ENCODE data around the gene APOBEC3G.
"Not testable (repeated sequence)": the region's sequence is repeated elsewhere in the genome, so short reads cannot be mapped to it uniquely, and the experiment has no call there.

The APOBEC3G gene

GRCh38 chr22:39077026-39077840 is at the start of gene APOBEC3G:
APOBEC3G (plus strand) TSS chr22:39077275; CDS start chr22:39077362, 87 bp downstream.
- intact Hi-C loops (cut with DNase I), result not testable (repeated sequence)
- DNase-seq, result peak in 15 of 42 donors; percentile 10 to 44 (median 20)

DNA sequence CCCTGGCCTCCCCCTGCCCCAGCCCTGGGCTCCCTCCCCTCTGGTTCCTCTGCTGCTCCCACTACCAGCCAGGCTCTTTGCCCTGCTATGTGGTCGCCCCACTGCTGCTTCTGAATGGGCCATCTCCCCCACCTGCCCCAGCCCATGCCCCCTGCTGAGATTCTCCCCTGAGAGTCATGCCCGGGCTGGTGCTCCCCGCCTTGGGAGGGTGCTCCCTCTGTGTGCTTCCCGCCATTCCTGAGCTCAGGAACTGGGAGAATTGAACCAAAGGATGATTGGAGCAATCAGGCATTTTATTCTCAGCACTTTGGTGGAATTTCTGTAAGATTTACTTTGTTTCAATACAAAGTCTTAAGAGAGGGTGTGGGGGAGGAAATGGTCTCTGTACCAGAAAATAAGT is 49.4 kb upstream of the APOBEC3G start:
- DNase-seq, result no peak

GRCh38 chr22:39028281-39028680 is 48.8 kb upstream of the APOBEC3G start:
- intact Hi-C loops (cut with DNase I), result no loop called here
- DNase-seq, result no peak

More for the DNA sequence above, 49.4 kb upstream of the APOBEC3G start:
- intact Hi-C loops (cut with DNase I), result no loop called here

- DNase-seq, result no peak
- intact Hi-C loops (cut with DNase I), result no loop called here
Observed at GRCh38 chr22:39029227-39029626, 47.8 kb upstream of the APOBEC3G start.

GRCh38 chr22:39030705-39031104 is 46.4 kb upstream of the APOBEC3G start:
- DNase-seq, result no peak
- intact Hi-C loops (cut with DNase I), result no loop called here

DNA sequence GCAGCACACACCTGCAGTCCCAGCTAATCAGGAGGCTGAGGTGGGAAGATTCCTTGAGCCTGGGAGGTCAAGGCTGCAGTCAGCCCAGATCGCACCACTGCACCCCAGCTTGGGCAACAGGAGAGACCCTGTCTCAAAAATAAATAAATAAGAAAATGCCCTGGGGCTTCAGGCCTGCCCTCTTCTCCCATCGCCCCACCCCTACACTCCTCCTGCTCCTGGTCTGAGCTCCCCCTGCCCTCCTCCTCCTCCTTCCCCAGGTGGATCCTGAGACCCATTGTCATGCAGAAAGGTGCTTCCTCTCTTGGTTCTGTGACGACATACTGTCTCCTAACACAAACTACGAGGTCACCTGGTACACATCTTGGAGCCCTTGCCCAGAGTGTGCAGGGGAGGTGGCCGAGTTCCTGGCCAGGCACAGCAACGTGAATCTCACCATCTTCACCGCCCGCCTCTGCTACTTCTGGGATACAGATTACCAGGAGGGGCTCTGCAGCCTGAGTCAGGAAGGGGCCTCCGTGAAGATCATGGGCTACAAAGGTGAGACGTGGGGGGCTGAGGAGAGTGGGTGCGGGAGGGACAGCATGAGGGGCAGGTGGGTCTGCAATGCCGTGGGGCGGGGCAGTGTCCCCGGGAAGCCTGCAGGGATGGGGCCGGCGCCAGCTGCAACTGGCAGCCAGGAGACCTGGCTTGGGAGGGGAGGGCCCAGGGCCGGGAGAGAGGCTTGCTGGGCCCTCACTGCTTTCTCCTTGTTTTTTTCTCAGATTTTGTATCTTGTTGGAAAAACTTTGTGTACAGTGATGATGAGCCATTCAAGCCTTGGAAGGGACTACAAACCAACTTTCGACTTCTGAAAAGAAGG is 45.4 kb upstream of the APOBEC3G start:
- intact Hi-C loops (cut with DNase I); DNase-seq: not testable (repeated sequence)

DNA sequence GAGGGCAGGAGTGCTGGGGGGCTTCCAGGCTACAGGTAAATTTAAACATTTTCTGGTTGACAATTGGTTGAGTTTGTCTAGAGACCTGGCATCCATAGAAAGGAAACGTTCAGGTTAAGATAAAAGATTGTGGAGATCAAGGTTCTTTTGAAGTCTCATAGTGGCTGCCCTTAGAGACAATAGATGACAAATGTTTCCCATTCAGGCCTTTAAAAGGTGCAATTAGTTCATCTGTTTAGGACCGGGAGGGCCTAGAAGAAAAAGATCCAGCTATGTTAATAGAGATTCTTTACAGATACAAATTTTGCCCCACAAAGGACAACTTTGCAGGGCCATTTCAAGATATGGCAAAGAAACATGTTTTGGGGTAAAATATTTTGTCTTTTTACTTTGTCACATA is 40.0 kb upstream of the APOBEC3G start:
- DNase-seq; intact Hi-C loops (cut with DNase I): not testable (repeated sequence)

GRCh38 chr22:39039306-39040126 is 37.6 kb upstream of the APOBEC3G start:
- intact Hi-C loops (cut with DNase I), result no loop called here
- DNase-seq, result no peak

- intact Hi-C loops (cut with DNase I); DNase-seq: not testable (repeated sequence)
Observed at GRCh38 chr22:39040155-39040537, 36.9 kb upstream of the APOBEC3G start.

- DNase-seq, result peak in 15 of 42 donors; percentile 4 to 59 (median 15)
- intact Hi-C loops (cut with DNase I), result not testable (repeated sequence)
Observed at GRCh38 chr22:39040538-39041296, 36.4 kb upstream of the APOBEC3G start, which contains the start of gene APOBEC3F. APOBEC3F (plus strand) TSS chr22:39040864; CDS start chr22:39040961, 97 bp downstream.

- DNase-seq, result no peak
- intact Hi-C loops (cut with DNase I), result no loop called here
Observed at GRCh38 chr22:39041908-39042307, 35.2 kb upstream of the APOBEC3G start.

GRCh38 chr22:39043063-39043462 is 34.0 kb upstream of the APOBEC3G start:
- intact Hi-C loops (cut with DNase I), result not testable (repeated sequence)

GRCh38 chr22:39045136-39045535 is 31.9 kb upstream of the APOBEC3G start:
- not testable (repeated sequence) for DNase-seq

More at GRCh38 chr22:39043063-39043462, 34.0 kb upstream of the APOBEC3G start:
- DNase-seq, result not testable (repeated sequence)

GRCh38 chr22:39049486-39049885 is 27.6 kb upstream of the APOBEC3G start:
- intact Hi-C loops (cut with DNase I), result not testable (repeated sequence)

More at GRCh38 chr22:39045136-39045535, 31.9 kb upstream of the APOBEC3G start:
- intact Hi-C loops (cut with DNase I), result not testable (repeated sequence)

DNA sequence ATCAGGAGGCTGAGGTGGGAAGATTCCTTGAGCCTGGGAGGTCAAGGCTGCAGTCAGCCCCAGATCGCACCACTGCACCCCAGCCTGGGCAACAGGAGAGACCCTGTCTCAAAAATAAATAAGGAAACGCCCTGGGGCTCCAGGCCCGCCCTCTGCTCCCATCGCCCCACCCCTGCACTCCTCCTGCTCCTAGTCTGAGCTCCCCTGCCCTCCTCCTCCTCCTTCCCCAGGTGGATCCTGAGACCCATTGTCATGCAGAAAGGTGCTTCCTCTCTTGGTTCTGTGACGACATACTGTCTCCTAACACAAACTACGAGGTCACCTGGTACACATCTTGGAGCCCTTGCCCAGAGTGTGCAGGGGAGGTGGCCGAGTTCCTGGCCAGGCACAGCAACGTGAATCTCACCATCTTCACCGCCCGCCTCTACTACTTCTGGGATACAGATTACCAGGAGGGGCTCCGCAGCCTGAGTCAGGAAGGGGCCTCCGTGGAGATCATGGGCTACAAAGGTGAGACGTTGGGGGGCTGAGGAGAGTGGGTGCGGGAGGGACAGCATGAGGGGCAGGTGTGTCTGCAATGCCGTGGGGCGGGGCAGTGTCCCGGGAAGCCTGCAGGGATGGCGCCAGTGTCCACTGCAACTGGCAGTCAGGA is 25.1 kb upstream of the APOBEC3G start:
- DNase-seq; intact Hi-C loops (cut with DNase I): not testable (repeated sequence)

More at GRCh38 chr22:39049486-39049885, 27.6 kb upstream of the APOBEC3G start:
- not testable (repeated sequence) for DNase-seq

DNA sequence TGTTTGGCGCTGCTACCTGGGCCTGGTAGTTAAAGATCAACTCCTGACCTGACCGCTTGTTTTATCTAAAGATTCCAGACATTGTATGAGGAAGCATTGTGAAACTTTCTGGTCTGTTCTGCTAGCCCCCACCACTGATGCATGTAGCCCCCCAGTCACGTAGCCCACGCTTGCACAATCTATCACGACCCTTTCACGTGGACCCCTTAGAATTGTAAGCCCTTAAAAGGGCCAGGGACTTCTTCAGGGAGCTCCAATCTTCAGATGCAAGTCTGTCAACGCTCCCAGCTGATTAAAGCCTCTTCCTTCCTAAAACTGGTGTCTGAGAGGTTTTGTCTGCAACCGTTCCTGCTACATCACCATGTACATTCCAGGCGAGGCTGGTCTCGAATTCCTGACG is 21.4 kb upstream of the APOBEC3G start:
- intact Hi-C loops (cut with DNase I), result no loop called here

DNA sequence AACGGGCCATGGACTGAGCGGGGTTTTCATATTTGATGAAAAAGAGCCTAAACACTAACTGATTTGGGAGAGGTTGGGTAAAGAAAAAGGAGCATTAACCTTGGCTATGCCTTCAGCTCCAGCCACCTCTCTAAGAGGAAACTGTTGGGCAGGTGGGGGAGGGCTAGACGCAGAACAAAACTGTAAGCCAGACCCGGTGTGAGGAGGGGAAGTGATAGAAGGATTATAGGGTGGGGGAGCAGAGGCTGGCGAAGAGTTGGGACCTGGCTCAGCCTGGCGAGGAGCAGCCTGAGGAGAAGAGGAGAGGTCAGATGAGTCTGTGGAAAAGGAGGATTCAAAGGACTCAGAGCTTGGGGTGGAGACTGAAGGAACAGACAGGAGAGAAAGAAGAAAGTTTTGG is 15.8 kb upstream of the APOBEC3G start:
- intact Hi-C loops (cut with DNase I); DNase-seq: not testable (repeated sequence)

More for the DNA sequence above, 21.4 kb upstream of the APOBEC3G start:
- DNase-seq, result no peak
